GM23338 (cell line): ENCODE data around the gene HSPH1. TPM values are rescaled to one million over a fixed set of nuclear protein-coding genes. Genes with fewer than 3 reads are reported as not detected.
A peak's percentile ranks its signal among the peaks of the same experiment; 100 is the strongest.

Experiments
- ATAC-seq: fragments of 200-7000 bp; cut with Tn5 transposase; 3 replicates; pipeline ENCODE4 v1.9.1; 2020
- DNase-seq: peaks from one replicate; pipeline ENCODE4 v3.0.0-alpha.2; 2015; ENCODE audit warnings: low spot score
- H2AFZ ChIP-seq: fragments of 200-600 bp; sonication (generic); 2 replicates; pipeline ENCODE4 v1.8.0; 2016; ENCODE audit warnings: antibody characterized with exemption, mild to moderate bottlenecking, moderate library complexity
- H3F3A ChIP-seq: fragments of 200-600 bp; sonication (generic); replicated peaks from 2 replicates; pipeline ENCODE4 v1.8.0; 2017; ENCODE audit warnings: antibody characterized with exemption, mixed run types, low read depth
- H3K27ac ChIP-seq: fragments of 200-600 bp; sonication (generic); 2 replicates; pipeline ENCODE4 v1.6.1; 2016; ENCODE audit warnings: low read depth
- H3K27me3 ChIP-seq: fragments of 200-600 bp; sonication (generic); 2 replicates; pipeline ENCODE4 v1.8.0; 2016; ENCODE audit warnings: mild to moderate bottlenecking, mixed run types, moderate library complexity; ENCODE audit not compliant: insufficient read depth
- H3K36me3 ChIP-seq: fragments of 200-600 bp; sonication (generic); 2 replicates; pipeline ENCODE4 v1.8.0; 2016; ENCODE audit warnings: mild to moderate bottlenecking; ENCODE audit not compliant: insufficient read depth
- H3K4me1 ChIP-seq: fragments of 200-600 bp; sonication (generic); 2 replicates; pipeline ENCODE4 v1.8.0; 2016; ENCODE audit warnings: mild to moderate bottlenecking, moderate library complexity; ENCODE audit not compliant: insufficient read depth
- H3K4me2 ChIP-seq: fragments of 200-600 bp; sonication (generic); 2 replicates; pipeline ENCODE4 v1.7.1; 2017; ENCODE audit warnings: mixed run types
- H3K4me3 ChIP-seq: fragments of 200-600 bp; sonication (generic); 2 replicates; pipeline ENCODE4 v1.6.1; 2016; ENCODE audit warnings: mixed run types
- H3K79me2 ChIP-seq: fragments of 200-600 bp; sonication (generic); replicated peaks from 2 replicates; pipeline ENCODE4 v1.8.0; 2017; ENCODE audit warnings: mild to moderate bottlenecking; ENCODE audit not compliant: insufficient read depth
- H3K9me2 ChIP-seq: fragments of 200-600 bp; sonication (generic); 2 replicates; pipeline ENCODE4 v1.8.0; 2017; ENCODE audit not compliant: insufficient read depth
- H4K20me1 ChIP-seq: fragments of 200-600 bp; sonication (generic); replicated peaks from 2 replicates; pipeline ENCODE4 v1.8.0; 2017; ENCODE audit warnings: mild to moderate bottlenecking; ENCODE audit not compliant: insufficient read depth
- H3K27ac Mint-ChIP-seq: 2 replicates; pipeline ENCODE4 v1.8.0; 2020; ENCODE audit warnings: inconsistent platforms, mild to moderate bottlenecking, moderate library complexity, mixed read lengths
- H3K27me3 Mint-ChIP-seq: 3 replicates; pipeline ENCODE4 v1.8.0; 2022; ENCODE audit warnings: low read depth, mild to moderate bottlenecking, moderate library complexity, mixed read lengths, inconsistent platforms; ENCODE audit not compliant: insufficient read depth, poor library complexity
- H3K36me3 Mint-ChIP-seq: 3 replicates; pipeline ENCODE4 v1.8.0; 2021; ENCODE audit warnings: low read depth, mild to moderate bottlenecking, inconsistent platforms, moderate library complexity, mixed read lengths
- H3K4me1 Mint-ChIP-seq: 3 replicates; pipeline ENCODE4 v1.8.0; 2020; ENCODE audit warnings: mild to moderate bottlenecking, inconsistent platforms, mixed read lengths
- H3K4me3 Mint-ChIP-seq: 3 replicates; pipeline ENCODE4 v1.8.0; 2021; ENCODE audit warnings: moderate library complexity, mild to moderate bottlenecking, inconsistent platforms, mixed read lengths
- H3K9me3 Mint-ChIP-seq: 3 replicates; pipeline ENCODE4 v1.8.0; 2020; ENCODE audit warnings: moderate library complexity, mild to moderate bottlenecking, inconsistent platforms, mixed read lengths
- CREB1 ChIP-seq: fragments of 250-450 bp; sonication (Bioruptor Pico); IDR thresholded peaks from 2 replicates; pipeline ENCODE4 v1.5.0; 2020; ENCODE audit warnings: low read depth, mild to moderate bottlenecking, moderate library complexity
- ETS1 ChIP-seq: IDR thresholded peaks from 2 replicates; pipeline ENCODE4 v1.6.1; 2016; ENCODE audit warnings: antibody characterized with exemption
- EZH2 ChIP-seq: fragments of 200-600 bp; sonication (generic); IDR thresholded peaks from one replicate; pipeline ENCODE4 v1.8.0; 2017; ENCODE audit warnings: antibody characterized with exemption, mild to moderate bottlenecking, low read depth; ENCODE audit not compliant: unreplicated experiment
- JUNB ChIP-seq: IDR thresholded peaks from one replicate; pipeline ENCODE4 v1.6.1; 2016; ENCODE audit warnings: antibody characterized with exemption; ENCODE audit not compliant: unreplicated experiment
- NANOG ChIP-seq: IDR thresholded peaks from 2 replicates; pipeline ENCODE4 v1.6.1; 2016; ENCODE audit warnings: antibody characterized with exemption, borderline replicate concordance
- POLR2AphosphoS5 ChIP-seq: IDR thresholded peaks from 2 replicates; pipeline ENCODE4 v1.6.1; 2016; ENCODE audit warnings: antibody characterized with exemption, low read depth
- REST ChIP-seq: IDR thresholded peaks from one replicate; pipeline ENCODE4 v1.6.1; 2018; ENCODE audit warnings: antibody characterized with exemption; ENCODE audit not compliant: unreplicated experiment
- ZNF331 ChIP-seq: fragments of 250-450 bp; sonication (Bioruptor Pico); IDR thresholded peaks from 2 replicates; pipeline ENCODE4 v1.5.0; 2020; ENCODE audit warnings: low read depth, mild to moderate bottlenecking, moderate library complexity
- ZNF462 ChIP-seq: fragments of 250-450 bp; sonication (Bioruptor Pico); IDR thresholded peaks from 2 replicates; pipeline ENCODE4 v1.5.0; 2020; ENCODE audit warnings: mild to moderate bottlenecking, moderate library complexity
- polyA plus RNA-seq: library from polyadenylated mRNA; unstranded; fragments of >200 nt; fragmentation: Nextera tagmentation; extraction: Ambion mirVana; gene quantifications from 2 replicates; pipeline ENCODE4 v1.2.1, GENCODE V29; 2016
- total RNA-seq: library from RNA; depleted of rRNA; stranded (reverse); fragments of >200 nt; shearing (Covaris generic); gene quantifications from 2 replicates; pipeline ENCODE4 v1.2.3, GENCODE V29; 2014

Gene HSPH1
- total and polyA plus RNA-seq, 2 experiments from 2014 or later: 112 to 147 TPM

DNA sequence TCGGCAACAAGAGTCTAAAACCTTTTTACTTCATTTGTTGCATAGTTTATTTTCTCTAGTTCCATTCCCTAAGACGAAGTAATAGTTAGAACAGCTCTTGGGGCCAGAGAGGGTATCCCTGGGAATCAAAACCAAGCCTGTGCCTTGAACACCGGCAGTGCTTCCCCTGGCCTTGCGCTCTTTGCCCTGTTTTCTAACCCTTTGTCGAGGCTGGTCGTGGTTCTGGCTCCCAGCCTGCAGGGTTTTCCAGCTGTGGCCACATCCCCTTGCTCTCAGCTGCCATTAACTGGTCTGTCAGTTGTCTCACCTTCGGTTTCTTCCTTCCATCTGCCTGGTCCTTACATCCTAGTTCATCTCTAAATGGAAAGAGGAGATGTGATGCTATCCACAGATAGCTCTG is 61.0 kb downstream of the HSPH1 start:
- ATAC-seq: 0 out of 3 replicates have a peak, but pooled peaks have one; percentile 22
- no peak overlapping the region for H3K4me3 Mint-ChIP-seq
- no peak overlapping the region for H3K4me2 ChIP-seq

More for the DNA sequence above, 61.0 kb downstream of the HSPH1 start:
- no peak overlapping the region for H3K4me3 ChIP-seq
- no peaks in the 10 kb centered on the region for H3K36me3 ChIP-seq
- Mint-ChIP-seq H3K4me1 (peaks cover 19% of the 10 kb centered on the region), H3K9me3 (no peaks in the 10 kb centered on the region), H3K36me3 (no peaks in the 10 kb centered on the region), H3K27me3 (peaks cover 10% of the 10 kb centered on the region), H3K27ac (no peak overlapping the region)
- no peaks in the 10 kb centered on the region for H3K79me2 ChIP-seq
- no peaks in the 10 kb centered on the region for H3F3A ChIP-seq
- H3K4me1 ChIP-seq: peaks cover 11% of the 10 kb centered on the region
- no peak for DNase-seq
- H2AFZ ChIP-seq: 0 out of 2 replicates have a peak overlapping the region, but pooled peaks have one; percentile 18
- H3K27me3 ChIP-seq: no peaks in the 10 kb centered on the region
- peaks cover 4% of the 10 kb centered on the region; the same call in 1 of the 2 replicates for H3K9me2 ChIP-seq
- H4K20me1 ChIP-seq: no peaks in the 10 kb centered on the region
- H3K27ac ChIP-seq: no peak overlapping the region
- TF ChIP-seq NANOG (no peak), CREB1 (no peak), REST (no peak), ZNF331 (CRISPR knock-in tag) (no peak), ETS1 (no peak), POLR2AphosphoS5 (no peak), ZNF462 (CRISPR knock-in tag) (no peak), EZH2 (no peak), JUNB (no peak)
